Karpas-422 (cell line): ENCODE data around the gene BEGAIN. TPM values are rescaled to one million over a fixed set of nuclear protein-coding genes. Genes with fewer than 3 reads are reported as not detected.

ENCODE experiments used
- DNase-seq: peaks from one replicate; pipeline ENCODE4 v3.0.0-alpha.2; 2015
- H2AFZ ChIP-seq: fragments of 200-600 bp; sonication (generic); 2 replicates; pipeline ENCODE4 v1.6.1; 2014; ENCODE audit warnings: antibody characterized with exemption, low read length, mixed read lengths
- H3K27ac ChIP-seq: fragments of 200-600 bp; sonication (generic); 2 replicates; pipeline ENCODE4 v1.5.1; 2014; ENCODE audit warnings: mild to moderate bottlenecking, low read length, moderate library complexity
- H3K27me3 ChIP-seq: fragments of 200-600 bp; sonication (generic); 2 replicates; pipeline ENCODE4 v1.6.1; 2014; ENCODE audit warnings: low read length, mixed read lengths
- H3K36me3 ChIP-seq: fragments of 200-600 bp; sonication (generic); 2 replicates; pipeline ENCODE4 v1.6.1; 2014; ENCODE audit warnings: low read length, mixed read lengths; ENCODE audit not compliant: insufficient read depth
- H3K4me1 ChIP-seq: fragments of 200-600 bp; sonication (generic); 2 replicates; pipeline ENCODE4 v1.6.1; 2014; ENCODE audit warnings: mild to moderate bottlenecking, low read length, mixed read lengths
- H3K4me2 ChIP-seq: fragments of 200-600 bp; sonication (generic); 2 replicates; pipeline ENCODE4 v1.6.1; 2014; ENCODE audit warnings: low read length, low read depth, mild to moderate bottlenecking; ENCODE audit not compliant: poor library complexity, severe bottlenecking
- H3K4me3 ChIP-seq: fragments of 200-600 bp; sonication (generic); 2 replicates; pipeline ENCODE4 v1.5.1; 2014; ENCODE audit warnings: mild to moderate bottlenecking, antibody characterized with exemption, low read length, mixed read lengths
- H3K79me2 ChIP-seq: fragments of 200-600 bp; sonication (generic); 2 replicates; pipeline ENCODE4 v1.6.1; 2014; ENCODE audit warnings: mild to moderate bottlenecking, low read length, mixed read lengths
- H3K9ac ChIP-seq: fragments of 200-600 bp; sonication (generic); 2 replicates; pipeline ENCODE4 v1.6.0; 2014; ENCODE audit warnings: low read length
- H3K9me2 ChIP-seq: fragments of 200-600 bp; sonication (generic), shearing (Covaris generic); replicated peaks from 2 replicates; pipeline ENCODE4 v1.6.0; 2014; ENCODE audit warnings: mild to moderate bottlenecking, low read length, moderate library complexity; ENCODE audit not compliant: insufficient read depth
- H3K9me3 ChIP-seq: fragments of 300-700, 200-600 bp; sonication (generic); 2 replicates; pipeline ENCODE4 v1.6.1; 2014; ENCODE audit warnings: low read length, mixed read lengths
- H4K20me1 ChIP-seq: fragments of 200-600 bp; sonication (generic); 2 replicates; pipeline ENCODE4 v1.6.1; 2014; ENCODE audit warnings: mild to moderate bottlenecking, antibody characterized with exemption, low read length, low read depth; ENCODE audit not compliant: insufficient read depth
- total RNA-seq: library from RNA; depleted of rRNA; stranded (reverse); fragments of >200 nt; shearing (Covaris generic); gene quantifications from 2 replicates; pipeline ENCODE4 v1.2.3, GENCODE V29; 2014; ENCODE audit warnings: low replicate concordance

BEGAIN gene
- total RNA-seq, 1 experiment from 2014 or later: not detected

GRCh38 chr14:100546051-100546443, 41.2 kb downstream of the BEGAIN start:
- Histone ChIP-seq H3K36me3 (no peaks in the 10 kb centered on the region), H3K9me2 (no peaks in the 10 kb centered on the region), H3K79me2 (no peaks in the 10 kb centered on the region), H3K4me3 (no peak overlapping the region), H3K27me3 (no peaks in the 10 kb centered on the region), H3K27ac (no peak overlapping the region), H2AFZ (no peak overlapping the region), H3K9ac (no peak overlapping the region), H4K20me1 (no peaks in the 10 kb centered on the region; the same call in 1 of the 2 replicates), H3K4me1 (peaks cover 23% of the 10 kb centered on the region), H3K9me3 (no peaks in the 10 kb centered on the region), H3K4me2 (no peak overlapping the region)
- DNase-seq: peak; percentile 62

- DNase-seq: no peak
- no peaks in the 10 kb centered on the region for H3K9me3 ChIP-seq
- peaks cover 23% of the 10 kb centered on the region for H3K4me1 ChIP-seq
- no peaks in the 10 kb centered on the region for H3K9me2 ChIP-seq
- H3K4me3 ChIP-seq: no peak overlapping the region
- no peaks in the 10 kb centered on the region for H3K36me3 ChIP-seq
- H3K27ac ChIP-seq: no peak overlapping the region
- H4K20me1 ChIP-seq: no peaks in the 10 kb centered on the region
- no peak overlapping the region for H3K4me2 ChIP-seq
- no peak overlapping the region for H2AFZ ChIP-seq
- no peaks in the 10 kb centered on the region for H3K79me2 ChIP-seq
- no peaks in the 10 kb centered on the region for H3K27me3 ChIP-seq
- no peak overlapping the region for H3K9ac ChIP-seq
Measured at GRCh38 chr14:100545359-100545758, 41.9 kb downstream of the BEGAIN start.

- Histone ChIP-seq H3K27ac (no peak overlapping the region), H3K4me2 (no peak overlapping the region), H2AFZ (no peak overlapping the region), H3K9me3 (no peaks in the 10 kb centered on the region), H3K4me3 (no peak overlapping the region), H3K79me2 (no peaks in the 10 kb centered on the region), H4K20me1 (no peaks in the 10 kb centered on the region), H3K9ac (no peak overlapping the region), H3K9me2 (no peaks in the 10 kb centered on the region), H3K4me1 (peaks cover 23% of the 10 kb centered on the region), H3K36me3 (no peaks in the 10 kb centered on the region), H3K27me3 (no peaks in the 10 kb centered on the region)
- no peak for DNase-seq
Measured at GRCh38 chr14:100544506-100545141, 42.6 kb downstream of the BEGAIN start.

GRCh38 chr14:100543471-100544455, 43.5 kb downstream of the BEGAIN start:
- Histone ChIP-seq H3K4me3 (no peak overlapping the region), H3K27ac (no peak overlapping the region), H3K9me3 (no peaks in the 10 kb centered on the region), H4K20me1 (no peaks in the 10 kb centered on the region), H3K79me2 (no peaks in the 10 kb centered on the region), H3K9ac (no peak overlapping the region), H3K27me3 (no peaks in the 10 kb centered on the region), H3K4me2 (no peak overlapping the region), H2AFZ (no peak overlapping the region), H3K9me2 (no peaks in the 10 kb centered on the region), H3K4me1 (peaks cover 23% of the 10 kb centered on the region), H3K36me3 (no peaks in the 10 kb centered on the region)
- no peak for DNase-seq

DNA sequence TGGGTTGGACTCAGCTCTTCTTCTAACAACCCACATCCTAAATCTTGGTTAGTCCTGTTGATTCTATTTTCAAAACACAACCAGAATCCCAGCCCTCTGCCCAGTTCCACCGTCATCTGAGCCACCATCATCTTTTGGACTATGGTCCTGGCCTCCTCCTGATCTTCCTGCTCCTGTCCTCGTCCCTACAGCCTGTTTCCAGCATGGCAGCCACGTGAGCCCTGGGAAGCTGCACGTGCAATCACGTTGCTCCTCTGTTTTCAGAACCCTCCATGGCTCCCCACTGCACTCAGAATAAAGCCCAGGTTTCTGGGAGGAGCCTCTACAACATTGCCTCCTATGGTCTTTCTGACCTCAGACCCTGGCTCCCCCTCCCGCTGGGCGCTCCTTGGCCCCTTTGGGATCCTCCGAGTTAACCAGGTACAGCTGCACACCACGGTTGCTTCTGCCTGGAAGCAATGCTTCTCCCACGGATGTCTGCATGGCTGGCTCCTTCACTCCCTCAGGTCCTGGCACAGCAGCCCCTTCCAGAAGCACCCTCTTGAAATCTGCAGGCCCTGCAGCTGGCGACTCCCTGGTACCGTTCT, 44.5 kb downstream of the BEGAIN start:
- no peaks in the 10 kb centered on the region for H3K9me2 ChIP-seq
- H3K36me3 ChIP-seq: no peaks in the 10 kb centered on the region
- no peak for DNase-seq
- no peak overlapping the region for H2AFZ ChIP-seq
- H3K27ac ChIP-seq: no peak overlapping the region
- H3K4me2 ChIP-seq: no peak overlapping the region
- H3K27me3 ChIP-seq: no peaks in the 10 kb centered on the region
- H3K9me3 ChIP-seq: no peaks in the 10 kb centered on the region
- H3K9ac ChIP-seq: no peak overlapping the region
- peaks cover 16% of the 10 kb centered on the region for H3K4me1 ChIP-seq
- H4K20me1 ChIP-seq: no peaks in the 10 kb centered on the region
- H3K79me2 ChIP-seq: no peaks in the 10 kb centered on the region
- H3K4me3 ChIP-seq: no peak overlapping the region

- Histone ChIP-seq H4K20me1 (no peaks in the 10 kb centered on the region), H3K4me2 (no peak overlapping the region), H3K4me3 (no peak overlapping the region), H3K36me3 (no peaks in the 10 kb centered on the region), H3K79me2 (no peaks in the 10 kb centered on the region), H3K27me3 (no peaks in the 10 kb centered on the region), H3K4me1 (peaks cover 13% of the 10 kb centered on the region), H2AFZ (no peak overlapping the region), H3K9me3 (no peaks in the 10 kb centered on the region), H3K9me2 (no peaks in the 10 kb centered on the region), H3K27ac (no peak overlapping the region), H3K9ac (no peak overlapping the region)
- no peak for DNase-seq
Measured at GRCh38 chr14:100541621-100542560, 45.3 kb downstream of the BEGAIN start.

DNA sequence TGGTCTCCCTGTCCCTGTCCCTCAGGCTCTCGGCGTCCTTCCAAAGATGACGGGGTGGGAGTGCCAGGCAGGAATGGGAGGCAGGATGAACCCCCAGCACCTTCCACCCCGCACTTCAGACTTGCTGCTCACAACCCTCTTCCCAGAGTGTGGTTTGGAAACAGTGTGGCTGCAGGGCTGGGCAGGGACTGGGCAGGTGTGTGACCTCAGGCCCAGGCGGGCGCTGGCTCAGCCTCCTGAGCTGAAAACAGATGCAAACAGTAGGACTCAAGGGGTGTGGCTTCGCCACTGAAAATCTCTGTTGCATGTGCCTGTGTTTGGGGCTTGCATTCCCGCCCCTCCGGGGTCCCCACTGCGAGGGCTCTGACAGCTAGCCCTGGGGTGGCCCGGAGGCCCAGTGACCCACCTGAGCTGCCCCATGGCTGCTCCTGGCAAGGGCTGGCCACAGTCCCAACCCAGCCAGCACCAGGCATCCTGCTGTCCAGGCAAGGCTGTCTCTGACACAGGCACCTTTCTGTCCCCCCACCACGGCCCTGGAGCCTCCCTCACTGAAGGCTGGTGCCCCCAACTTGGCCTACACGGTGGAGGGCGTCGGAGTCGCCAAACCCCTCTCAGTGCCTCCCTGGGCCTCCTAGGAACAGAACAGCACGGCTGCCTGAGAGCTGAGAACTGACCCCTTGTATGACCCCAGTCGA, 46.1 kb downstream of the BEGAIN start:
- Histone ChIP-seq H3K27me3 (no peaks in the 10 kb centered on the region), H3K9me3 (no peaks in the 10 kb centered on the region), H3K4me3 (no peak overlapping the region), H3K79me2 (no peaks in the 10 kb centered on the region), H3K9me2 (no peaks in the 10 kb centered on the region), H4K20me1 (0 out of 2 replicates have a peak, but pooled peaks cover 1% of the 10 kb centered on the region), H3K36me3 (no peaks in the 10 kb centered on the region), H3K4me2 (no peak overlapping the region), H3K27ac (no peak overlapping the region), H3K4me1 (peaks cover 13% of the 10 kb centered on the region), H3K9ac (no peak overlapping the region), H2AFZ (no peak overlapping the region)
- DNase-seq: no peak
